IPS-20b (cell line): ENCODE results near the gene GARNL3.

Experiments
- H3K27ac ChIP-seq: one replicate; pipeline ENCODE4 v1.5.1; 2013; ENCODE audit warnings: low read length
- H3K27me3 ChIP-seq: 2 replicates; pipeline ENCODE4 v1.6.1; 2013; ENCODE audit warnings: mild to moderate bottlenecking, low read length, inconsistent platforms; ENCODE audit not compliant: insufficient read depth
- H3K36me3 ChIP-seq: 2 replicates; pipeline ENCODE4 v1.6.1; 2013; ENCODE audit warnings: low read depth, mild to moderate bottlenecking, inconsistent platforms, low read length, moderate library complexity; ENCODE audit not compliant: insufficient read depth
- H3K4me1 ChIP-seq: 2 replicates; pipeline ENCODE4 v1.6.1; 2013; ENCODE audit warnings: mild to moderate bottlenecking, control low read depth, inconsistent platforms, low read length, moderate library complexity; ENCODE audit not compliant: insufficient read depth
- H3K4me3 ChIP-seq: 2 replicates; pipeline ENCODE4 v1.5.1; 2013; ENCODE audit warnings: mild to moderate bottlenecking, low read length, inconsistent platforms
- H3K9ac ChIP-seq: 2 replicates; pipeline ENCODE4 v1.6.1; 2013; ENCODE audit warnings: low read depth, mild to moderate bottlenecking, inconsistent platforms, low read length, moderate library complexity
- H3K9me3 ChIP-seq: 2 replicates; pipeline ENCODE4 v1.6.1; 2013; ENCODE audit warnings: mild to moderate bottlenecking, low read depth, low read length, inconsistent platforms; ENCODE audit not compliant: insufficient read depth

Gene GARNL3

GRCh38 chr9:127393645-127394044 lies 129.1 kb downstream of the GARNL3 start:
- Histone ChIP-seq H3K4me3 (no peak overlapping the region), H3K27ac (no peak overlapping the region), H3K36me3 (no peaks in the 10 kb centered on the region), H3K9ac (no peak overlapping the region), H3K4me1 (peaks cover 9% of the 10 kb centered on the region; the same call in 1 of the 2 replicates), H3K9me3 (no peaks in the 10 kb centered on the region), H3K27me3 (peaks cover 10% of the 10 kb centered on the region)

- no peaks in the 10 kb centered on the region for H3K9me3 ChIP-seq
- H3K4me3 ChIP-seq: peak overlapping the region; percentile 73
- peaks cover 7% of the 10 kb centered on the region; the same call in 1 of the 2 replicates for H3K4me1 ChIP-seq
- peaks cover 3% of the 10 kb centered on the region; the same call in 1 of the 2 replicates for H3K36me3 ChIP-seq
- no peak overlapping the region for H3K27ac ChIP-seq
- peaks cover 10% of the 10 kb centered on the region for H3K27me3 ChIP-seq
- peak overlapping the region; percentile 49; the same call in 1 of the 2 replicates for H3K9ac ChIP-seq
These were observed 131.1 kb downstream of the GARNL3 start for GRCh38 chr9:127395497-127396252.

GRCh38 chr9:127396253-127396807 lies 131.8 kb downstream of the GARNL3 start:
- Histone ChIP-seq H3K27me3 (peaks cover 10% of the 10 kb centered on the region), H3K9ac (peak overlapping the region; percentile 49; the same call in 1 of the 2 replicates)

GRCh38 chr9:127396808-127397645 lies 132.5 kb downstream of the GARNL3 start, which contains the start of gene SLC2A8:
SLC2A8 (plus strand) TSS chr9:127397169; CDS start chr9:127397231, 62 bp downstream.
- no peaks in the 10 kb centered on the region for H3K9me3 ChIP-seq
- H3K4me1 ChIP-seq: peaks cover 7% of the 10 kb centered on the region; the same call in 1 of the 2 replicates
- H3K27me3 ChIP-seq: peaks cover 10% of the 10 kb centered on the region
- H3K27ac ChIP-seq: no peak within 1 kb of the TSS
- H3K36me3 ChIP-seq: peaks cover 14% of the 10 kb centered on the region; the same call in 1 of the 2 replicates
- peak within 1 kb of the TSS; percentile 65; the same call in 1 of the 2 replicates for H3K9ac ChIP-seq
- peak within 1 kb of the TSS; percentile 79 for H3K4me3 ChIP-seq

More at GRCh38 chr9:127396253-127396807, 131.8 kb downstream of the GARNL3 start:
- H3K4me3 ChIP-seq: peak overlapping the region; percentile 73
- no peaks in the 10 kb centered on the region for H3K9me3 ChIP-seq
- peaks cover 8% of the 10 kb centered on the region; the same call in 1 of the 2 replicates for H3K36me3 ChIP-seq
- peaks cover 7% of the 10 kb centered on the region; the same call in 1 of the 2 replicates for H3K4me1 ChIP-seq
- H3K27ac ChIP-seq: no peak overlapping the region

- Histone ChIP-seq H3K36me3 (peaks cover 16% of the 10 kb centered on the region; the same call in 1 of the 2 replicates), H3K4me3 (peak overlapping the region; percentile 79), H3K27me3 (peaks cover 10% of the 10 kb centered on the region), H3K9me3 (no peaks in the 10 kb centered on the region), H3K4me1 (peaks cover 7% of the 10 kb centered on the region; the same call in 1 of the 2 replicates), H3K9ac (peak overlapping the region; percentile 65; the same call in 1 of the 2 replicates), H3K27ac (no peak overlapping the region)
These were observed 133.2 kb downstream of the GARNL3 start for GRCh38 chr9:127397646-127398274.

GRCh38 chr9:127398275-127398647 lies 133.7 kb downstream of the GARNL3 start:
- Histone ChIP-seq H3K27me3 (peaks cover 10% of the 10 kb centered on the region), H3K4me1 (peaks cover 7% of the 10 kb centered on the region; the same call in 1 of the 2 replicates)

GRCh38 chr9:127398715-127399400 lies 134.3 kb downstream of the GARNL3 start:
- peaks cover 19% of the 10 kb centered on the region; the same call in 1 of the 2 replicates for H3K36me3 ChIP-seq
- no peak overlapping the region for H3K27ac ChIP-seq
- H3K9me3 ChIP-seq: no peaks in the 10 kb centered on the region
- peaks cover 7% of the 10 kb centered on the region; the same call in 1 of the 2 replicates for H3K4me1 ChIP-seq
- H3K9ac ChIP-seq: no peak overlapping the region; the same call in 1 of the 2 replicates
- H3K4me3 ChIP-seq: peak overlapping the region; percentile 79; the same call in 1 of the 2 replicates
- H3K27me3 ChIP-seq: peaks cover 10% of the 10 kb centered on the region

More at GRCh38 chr9:127398275-127398647, 133.7 kb downstream of the GARNL3 start:
- peaks cover 16% of the 10 kb centered on the region; the same call in 1 of the 2 replicates for H3K36me3 ChIP-seq
- H3K9ac ChIP-seq: peak overlapping the region; percentile 65; the same call in 1 of the 2 replicates
- H3K27ac ChIP-seq: no peak overlapping the region
- no peaks in the 10 kb centered on the region for H3K9me3 ChIP-seq
- H3K4me3 ChIP-seq: peak overlapping the region; percentile 79

- no peaks in the 10 kb centered on the region for H3K9me3 ChIP-seq
- H3K4me1 ChIP-seq: peaks cover 7% of the 10 kb centered on the region; the same call in 1 of the 2 replicates
- no peak overlapping the region for H3K4me3 ChIP-seq
- H3K9ac ChIP-seq: no peak overlapping the region
- peaks cover 10% of the 10 kb centered on the region for H3K27me3 ChIP-seq
- H3K27ac ChIP-seq: no peak overlapping the region
- H3K36me3 ChIP-seq: peaks cover 24% of the 10 kb centered on the region; the same call in 1 of the 2 replicates
These were observed 135.2 kb downstream of the GARNL3 start for GRCh38 chr9:127399736-127400269.

- H3K4me3 ChIP-seq: no peak overlapping the region
- H3K9me3 ChIP-seq: no peaks in the 10 kb centered on the region
- H3K9ac ChIP-seq: no peak overlapping the region
- H3K36me3 ChIP-seq: peaks cover 36% of the 10 kb centered on the region
- H3K27me3 ChIP-seq: no peaks in the 10 kb centered on the region
- no peak overlapping the region for H3K27ac ChIP-seq
- 0 out of 2 replicates have a peak, but pooled peaks cover 3% of the 10 kb centered on the region for H3K4me1 ChIP-seq
These were observed 138.0 kb downstream of the GARNL3 start for GRCh38 chr9:127402401-127403090.
